ENCODE data around the gene CWC27. TPM values are rescaled to one million over a fixed set of nuclear protein-coding genes. Genes with fewer than 3 reads are reported as not detected.
A peak's percentile ranks its signal among the peaks of the same experiment; 100 is the strongest.
"Not testable (repeated sequence)": the region's sequence is repeated elsewhere in the genome, so short reads cannot be mapped to it uniquely, and the experiment has no call there.

CWC27 gene
- polyA plus RNA-seq, 1 donor from 2014 or later: 28.8 TPM

DNA sequence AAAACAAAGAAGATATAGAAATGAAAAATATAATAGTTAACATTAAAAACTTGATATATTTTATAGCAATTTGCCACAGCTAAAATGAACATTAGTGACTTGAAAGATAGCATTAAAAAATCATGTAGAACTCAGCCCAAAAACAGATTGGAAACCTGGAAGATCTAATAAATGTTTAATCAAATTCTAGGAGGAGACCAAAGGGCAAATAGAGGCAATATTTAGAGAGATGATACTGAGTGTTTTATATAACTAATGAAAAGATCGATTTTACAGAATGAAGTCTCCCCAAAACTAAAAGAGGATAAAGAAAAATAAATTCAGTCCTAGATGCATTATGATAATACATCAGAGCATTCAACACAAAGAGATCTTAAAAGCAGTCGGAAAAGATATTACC, 127.0 kb downstream of the CWC27 start:
- Mint-ChIP-seq H3K9me3 (peaks cover 0 to 6% (median 3%) of the 10 kb centered on the region in 3 donors), H3K4me1 (no peaks in the 10 kb centered on the region), H3K36me3 (peaks cover 26% of the 10 kb centered on the region), H3K4me3 (no peak overlapping the region), H3K27ac (no peak overlapping the region), H3K27me3 (no peaks in the 10 kb centered on the region)

- no peak overlapping the region for H3K27ac Mint-ChIP-seq
- peaks cover 32% of the 10 kb centered on the region for H3K36me3 Mint-ChIP-seq
- peaks cover 3 to 9% (median 6%) of the 10 kb centered on the region in 3 donors for H3K9me3 Mint-ChIP-seq
- H3K27me3 Mint-ChIP-seq: no peaks in the 10 kb centered on the region
- no peak overlapping the region for H3K4me3 Mint-ChIP-seq
- H3K4me1 Mint-ChIP-seq: no peaks in the 10 kb centered on the region
These were observed 131.1 kb downstream of the CWC27 start for GRCh38 chr5:64899838-64900237.

GRCh38 chr5:64900618-64901017, 131.9 kb downstream of the CWC27 start:
- Mint-ChIP-seq H3K27ac (peak overlapping the region in 1 of 3 donors; percentile 59), H3K27me3 (no peaks in the 10 kb centered on the region), H3K4me1 (no peaks in the 10 kb centered on the region), H3K9me3 (peaks cover 3 to 9% (median 6%) of the 10 kb centered on the region in 3 donors), H3K36me3 (peaks cover 25% of the 10 kb centered on the region), H3K4me3 (no peak overlapping the region)

GRCh38 chr5:64907399-64907798, 138.7 kb downstream of the CWC27 start:
- H3K4me3 Mint-ChIP-seq, H3K9me3 Mint-ChIP-seq: not testable (repeated sequence)

GRCh38 chr5:64914396-64914795, 145.7 kb downstream of the CWC27 start:
- no peak overlapping the region for H3K4me3 Mint-ChIP-seq
- no peaks in the 10 kb centered on the region for H3K27me3 Mint-ChIP-seq

More at GRCh38 chr5:64907399-64907798, 138.7 kb downstream of the CWC27 start:
- H3K36me3 Mint-ChIP-seq: peaks cover 22% of the 10 kb centered on the region
- not testable (repeated sequence) for H3K4me1 Mint-ChIP-seq, H3K27me3 Mint-ChIP-seq
- H3K27ac Mint-ChIP-seq: peak overlapping the region in 1 of 3 donors; percentile 4

GRCh38 chr5:64918083-64918482, 149.4 kb downstream of the CWC27 start:
- peaks cover 12 to 29% (median 24%) of the 10 kb centered on the region in 3 donors for H3K9me3 Mint-ChIP-seq
- H3K27ac Mint-ChIP-seq: no peak overlapping the region
- peaks cover 31% of the 10 kb centered on the region for H3K36me3 Mint-ChIP-seq
- H3K27me3 Mint-ChIP-seq: no peaks in the 10 kb centered on the region
- peaks cover 0 to 6% (median 0%) of the 10 kb centered on the region in 3 donors for H3K4me1 Mint-ChIP-seq
- no peak overlapping the region for H3K4me3 Mint-ChIP-seq

More at GRCh38 chr5:64914396-64914795, 145.7 kb downstream of the CWC27 start:
- peaks cover 2 to 6% (median 6%) of the 10 kb centered on the region in 3 donors for H3K4me1 Mint-ChIP-seq
- H3K9me3 Mint-ChIP-seq: peaks cover 0 to 11% (median 7%) of the 10 kb centered on the region in 3 donors
- peaks cover 24% of the 10 kb centered on the region for H3K36me3 Mint-ChIP-seq
- no peak overlapping the region for H3K27ac Mint-ChIP-seq

DNA sequence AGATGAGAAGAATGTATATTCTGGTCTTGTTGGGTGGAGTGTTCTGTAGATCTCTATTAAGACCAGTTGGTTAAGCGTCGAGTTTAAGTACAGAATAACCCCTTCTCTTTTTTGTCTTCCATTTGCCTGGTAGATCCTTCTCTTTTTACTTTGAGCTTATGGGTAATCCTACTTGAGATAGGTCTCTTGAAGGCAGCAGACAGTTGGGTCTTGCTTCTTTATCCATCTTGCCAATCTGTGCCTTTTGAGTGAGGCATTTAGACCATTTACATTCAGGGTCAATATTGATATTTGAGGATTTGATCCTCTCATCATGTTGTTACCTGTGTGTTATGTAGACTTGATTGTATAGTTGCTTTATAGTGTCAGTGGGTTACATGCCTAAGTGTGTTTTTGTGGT, 152.7 kb downstream of the CWC27 start:
- H3K27me3 Mint-ChIP-seq: no peaks in the 10 kb centered on the region
- no peaks in the 10 kb centered on the region for H3K4me1 Mint-ChIP-seq
- no peak overlapping the region for H3K4me3 Mint-ChIP-seq
- peaks cover 12 to 29% (median 21%) of the 10 kb centered on the region in 3 donors for H3K9me3 Mint-ChIP-seq
- no peak overlapping the region for H3K27ac Mint-ChIP-seq
- peaks cover 35% of the 10 kb centered on the region for H3K36me3 Mint-ChIP-seq

DNA sequence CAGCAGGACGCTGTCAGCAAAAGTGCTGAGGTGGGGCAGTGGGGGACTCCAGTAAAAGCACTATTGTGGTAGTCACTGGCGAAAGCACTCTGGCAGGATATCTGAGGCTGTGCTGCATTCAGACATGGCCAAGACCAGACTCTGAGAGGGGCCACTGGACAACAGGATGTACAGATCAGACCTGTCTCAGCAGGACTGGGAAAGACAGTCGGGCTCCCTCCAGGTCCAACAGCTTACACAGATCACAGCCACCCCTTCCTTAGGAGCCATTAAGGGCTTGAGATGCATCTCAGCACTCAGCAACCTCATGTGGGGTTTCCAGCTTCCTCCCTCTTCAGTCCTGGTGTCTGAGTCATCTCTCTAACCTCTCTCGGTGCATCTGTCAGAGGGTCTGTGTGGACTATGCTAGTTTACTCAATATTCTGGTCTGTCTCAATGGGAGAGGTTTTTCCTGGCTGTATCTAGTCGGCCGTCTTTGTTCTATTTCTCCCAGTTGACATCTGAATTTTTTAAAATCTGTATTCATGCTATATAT, 154.5 kb downstream of the CWC27 start:
- peaks cover 22% of the 10 kb centered on the region for H3K36me3 Mint-ChIP-seq
- no peaks in the 10 kb centered on the region for H3K27me3 Mint-ChIP-seq
- peaks cover 12 to 23% (median 14%) of the 10 kb centered on the region in 3 donors for H3K9me3 Mint-ChIP-seq
- no peaks in the 10 kb centered on the region for H3K4me1 Mint-ChIP-seq
- H3K27ac Mint-ChIP-seq: no peak overlapping the region
- H3K4me3 Mint-ChIP-seq: no peak overlapping the region

DNA sequence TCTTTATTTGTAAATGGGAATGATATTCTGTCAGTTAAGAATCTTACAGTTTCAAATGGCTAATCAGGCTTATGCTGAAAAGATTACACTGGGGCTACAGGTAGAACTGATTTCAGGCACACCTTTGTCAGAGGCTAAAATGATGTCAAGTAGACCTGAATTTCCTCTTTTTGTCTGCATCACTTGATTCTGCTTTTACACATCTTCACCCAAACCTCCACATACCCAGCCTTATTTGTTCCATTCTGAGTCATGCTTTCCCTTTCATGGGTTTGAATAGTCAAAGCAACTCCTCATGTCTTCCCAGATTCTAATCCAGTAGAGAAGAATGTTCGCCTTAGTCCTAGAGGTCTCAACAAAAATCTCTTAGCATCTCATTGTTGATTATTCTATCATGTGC, 156.4 kb downstream of the CWC27 start:
- Mint-ChIP-seq H3K27me3 (no peaks in the 10 kb centered on the region), H3K36me3 (peaks cover 24% of the 10 kb centered on the region), H3K9me3 (peaks cover 10 to 24% (median 11%) of the 10 kb centered on the region in 3 donors), H3K4me1 (no peaks in the 10 kb centered on the region), H3K27ac (no peak overlapping the region), H3K4me3 (no peak overlapping the region)

- H3K4me3 Mint-ChIP-seq: no peak overlapping the region
- no peak overlapping the region for H3K27ac Mint-ChIP-seq
- peaks cover 0 to 4% (median 0%) of the 10 kb centered on the region in 3 donors for H3K4me1 Mint-ChIP-seq
- peaks cover 15% of the 10 kb centered on the region for H3K36me3 Mint-ChIP-seq
- no peaks in the 10 kb centered on the region for H3K27me3 Mint-ChIP-seq
- H3K9me3 Mint-ChIP-seq: peaks cover 0 to 9% (median 6%) of the 10 kb centered on the region in 3 donors
These were observed 161.1 kb downstream of the CWC27 start for GRCh38 chr5:64929833-64930232.

DNA sequence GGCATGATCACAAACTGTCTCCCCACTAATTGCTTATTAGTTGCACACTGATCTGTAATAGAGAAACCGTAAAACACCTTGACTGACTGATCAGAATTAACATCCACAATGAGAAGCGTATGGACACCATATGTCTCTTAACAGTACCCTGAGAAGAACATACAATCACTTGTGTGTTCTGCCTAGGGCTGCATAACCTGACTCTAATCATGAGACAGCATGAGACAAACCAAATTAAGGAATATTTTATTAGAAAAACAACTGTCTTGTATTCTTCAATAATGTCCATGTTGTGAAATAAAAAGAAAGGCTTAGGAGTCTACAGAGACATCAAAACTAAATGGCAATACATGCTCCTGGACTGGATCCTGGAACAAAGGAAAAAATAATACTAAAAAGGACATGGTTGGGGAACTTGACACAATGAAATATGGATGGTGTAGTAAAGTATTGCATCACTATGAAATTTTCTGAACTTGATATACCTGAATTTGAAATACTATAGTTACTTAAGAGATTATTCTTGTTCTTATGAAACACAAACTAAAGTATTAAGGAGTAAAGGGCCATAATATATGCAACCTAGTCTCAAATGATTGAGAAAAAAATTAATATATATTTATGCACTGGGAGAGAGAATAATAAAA, 162.1 kb downstream of the CWC27 start:
- Mint-ChIP-seq H3K9me3 (peaks cover 2 to 9% (median 6%) of the 10 kb centered on the region in 3 donors), H3K36me3 (peaks cover 15% of the 10 kb centered on the region), H3K27me3 (no peaks in the 10 kb centered on the region), H3K4me1 (peaks cover 0 to 4% (median 2%) of the 10 kb centered on the region in 3 donors), H3K4me3 (no peak overlapping the region), H3K27ac (no peak overlapping the region)

GRCh38 chr5:64939422-64939771, 170.7 kb downstream of the CWC27 start:
- not testable (repeated sequence) for H3K4me1 Mint-ChIP-seq, H3K4me3 Mint-ChIP-seq, H3K27ac Mint-ChIP-seq, H3K27me3 Mint-ChIP-seq
- peaks cover 12% of the 10 kb centered on the region for H3K36me3 Mint-ChIP-seq
- H3K9me3 Mint-ChIP-seq: peaks cover 4 to 13% (median 7%) of the 10 kb centered on the region in 3 donors

- H3K4me3 Mint-ChIP-seq: no peak overlapping the region
- peaks cover 15% of the 10 kb centered on the region for H3K36me3 Mint-ChIP-seq
- peaks cover 2 to 13% (median 7%) of the 10 kb centered on the region in 3 donors for H3K9me3 Mint-ChIP-seq
- H3K4me1 Mint-ChIP-seq: peaks cover 0 to 8% (median 0%) of the 10 kb centered on the region in 3 donors
- H3K27me3 Mint-ChIP-seq: no peaks in the 10 kb centered on the region
- H3K27ac Mint-ChIP-seq: no peak overlapping the region
These were observed 171.2 kb downstream of the CWC27 start for GRCh38 chr5:64939772-64940510.

DNA sequence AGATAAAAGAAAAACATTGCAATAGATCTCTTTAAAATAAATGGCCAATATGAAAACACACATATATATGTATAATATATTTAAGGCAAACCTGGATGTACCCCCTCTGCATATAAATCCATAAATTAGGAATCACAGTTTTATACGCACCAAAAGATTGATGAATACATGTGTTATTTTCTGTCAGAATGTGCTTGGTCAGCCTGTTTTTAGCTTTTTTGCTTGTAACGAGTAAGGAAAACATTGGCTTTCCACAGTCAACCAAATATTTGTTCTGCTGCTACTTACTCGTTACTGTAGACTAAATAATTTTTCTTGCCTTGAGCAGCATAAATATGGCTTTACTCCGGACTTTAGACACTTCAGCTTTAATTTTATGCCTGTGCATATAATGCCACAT, 173.7 kb downstream of the CWC27 start:
- peaks cover 0 to 4% (median 0%) of the 10 kb centered on the region in 3 donors for H3K4me1 Mint-ChIP-seq
- peaks cover 10% of the 10 kb centered on the region for H3K36me3 Mint-ChIP-seq

DNA sequence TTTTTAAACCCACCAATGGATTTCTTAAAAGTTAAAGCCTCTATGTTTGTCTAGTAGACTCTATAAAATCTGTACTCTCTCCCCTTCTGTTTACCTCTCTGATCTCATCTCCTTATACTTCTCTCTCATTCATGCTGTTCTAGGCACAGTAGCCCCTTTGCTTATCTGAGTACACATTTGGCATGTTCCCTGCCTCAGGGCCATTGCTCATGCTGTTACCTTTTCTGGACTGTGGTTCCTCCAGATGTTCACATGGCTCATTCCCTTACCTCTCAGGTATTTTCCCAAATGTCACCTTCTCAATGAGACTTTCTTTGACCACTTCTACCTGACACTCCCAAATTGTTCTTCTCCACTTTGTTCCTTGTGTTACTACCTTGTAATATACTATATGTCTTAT, 176.1 kb downstream of the CWC27 start:
- no peaks in the 10 kb centered on the region for H3K27me3 Mint-ChIP-seq
- H3K4me1 Mint-ChIP-seq: peaks cover 0 to 4% (median 0%) of the 10 kb centered on the region in 3 donors
- H3K36me3 Mint-ChIP-seq: peaks cover 11% of the 10 kb centered on the region
- no peaks in the 10 kb centered on the region for H3K9me3 Mint-ChIP-seq
- no peak overlapping the region for H3K27ac Mint-ChIP-seq
- H3K4me3 Mint-ChIP-seq: no peak overlapping the region

More for the DNA sequence above, 173.7 kb downstream of the CWC27 start:
- no peak overlapping the region for H3K27ac Mint-ChIP-seq
- peaks cover 0 to 2% (median 1%) of the 10 kb centered on the region in 3 donors for H3K9me3 Mint-ChIP-seq
- no peaks in the 10 kb centered on the region for H3K27me3 Mint-ChIP-seq
- H3K4me3 Mint-ChIP-seq: no peak overlapping the region
